ENCODE data around the gene SKI.
"Not testable (repeated sequence)": the region's sequence is repeated elsewhere in the genome, so short reads cannot be mapped to it uniquely, and the experiment has no call there.

Gene SKI

GRCh38 chr1:2320006-2320405, 91.9 kb downstream of the SKI start:
- DNase-seq (ENCODE audit: low read depth in 2 of 2): no peak

DNA sequence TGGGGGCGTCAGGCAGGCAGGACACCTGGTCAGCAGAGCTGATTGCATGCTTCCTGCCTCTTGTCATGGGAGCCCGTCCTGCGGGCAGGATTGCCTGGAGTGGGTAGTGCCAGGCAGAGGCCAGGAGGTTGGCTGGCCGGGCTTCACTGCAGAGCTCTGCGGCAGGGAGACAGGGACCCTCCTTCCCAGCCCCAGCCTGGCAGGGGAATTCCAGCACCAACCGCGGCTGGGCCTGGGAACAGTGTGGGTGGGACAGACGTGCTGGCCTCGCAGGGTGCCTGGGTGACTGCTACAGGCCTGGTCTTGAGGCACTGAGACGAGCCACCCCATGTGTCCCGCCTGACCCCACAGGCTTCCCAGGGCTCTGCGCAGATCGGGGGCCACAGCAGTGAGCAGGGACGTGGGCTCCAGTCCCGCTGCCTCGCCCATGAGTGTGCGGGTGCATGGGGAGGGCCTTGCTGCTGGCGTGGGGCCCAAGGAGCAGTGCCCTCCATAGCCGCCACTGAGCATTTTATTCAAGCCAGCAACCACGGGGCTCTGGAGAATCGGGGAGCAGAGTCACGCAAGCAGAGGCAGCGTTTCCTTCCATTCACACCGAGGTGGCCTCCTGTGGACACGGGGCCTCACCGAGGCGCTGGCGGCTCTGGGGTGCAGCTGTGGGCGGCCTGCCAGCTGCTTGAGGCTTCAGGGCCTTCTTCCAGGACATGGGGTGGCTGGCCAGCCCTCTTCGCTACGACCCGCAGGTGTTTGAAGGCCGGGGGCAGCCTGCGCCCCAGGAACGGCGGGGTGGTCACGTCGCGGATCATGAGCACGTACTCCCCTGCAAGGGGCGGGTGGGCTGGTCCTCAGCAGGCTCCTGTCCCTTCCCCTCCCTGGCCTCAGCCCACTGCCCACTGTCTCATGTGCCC, 92.9 kb downstream of the SKI start:
- no peak for DNase-seq (ENCODE audit: low read depth in 2 of 2)

DNA sequence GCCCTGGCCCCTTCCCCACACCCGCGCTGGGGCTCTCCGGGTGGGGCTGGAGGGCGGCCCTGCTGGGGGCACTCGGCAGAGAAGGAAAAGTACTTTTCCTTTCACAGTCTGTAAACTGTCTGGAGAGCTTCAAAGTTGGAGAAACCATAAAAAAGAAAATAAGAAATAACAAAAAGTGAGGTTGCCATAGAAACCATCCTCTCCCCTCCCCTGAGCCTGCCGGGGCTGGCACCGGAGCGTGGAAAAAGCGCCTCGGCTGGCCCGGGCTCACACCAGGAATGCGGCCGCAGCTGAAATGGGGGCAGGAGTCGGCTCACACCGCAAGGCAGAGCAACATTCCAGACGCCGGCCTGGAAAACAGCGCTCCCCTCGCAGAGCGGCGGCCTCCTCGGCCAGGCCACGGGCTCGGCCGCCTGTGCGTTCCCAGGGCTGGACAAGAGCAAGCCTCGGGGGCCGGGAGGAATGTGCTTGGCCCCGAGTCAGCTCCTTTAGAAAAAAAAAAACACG, 94.0 kb downstream of the SKI start:
- no peak for DNase-seq (ENCODE audit: low read depth in 2 of 2)

DNA sequence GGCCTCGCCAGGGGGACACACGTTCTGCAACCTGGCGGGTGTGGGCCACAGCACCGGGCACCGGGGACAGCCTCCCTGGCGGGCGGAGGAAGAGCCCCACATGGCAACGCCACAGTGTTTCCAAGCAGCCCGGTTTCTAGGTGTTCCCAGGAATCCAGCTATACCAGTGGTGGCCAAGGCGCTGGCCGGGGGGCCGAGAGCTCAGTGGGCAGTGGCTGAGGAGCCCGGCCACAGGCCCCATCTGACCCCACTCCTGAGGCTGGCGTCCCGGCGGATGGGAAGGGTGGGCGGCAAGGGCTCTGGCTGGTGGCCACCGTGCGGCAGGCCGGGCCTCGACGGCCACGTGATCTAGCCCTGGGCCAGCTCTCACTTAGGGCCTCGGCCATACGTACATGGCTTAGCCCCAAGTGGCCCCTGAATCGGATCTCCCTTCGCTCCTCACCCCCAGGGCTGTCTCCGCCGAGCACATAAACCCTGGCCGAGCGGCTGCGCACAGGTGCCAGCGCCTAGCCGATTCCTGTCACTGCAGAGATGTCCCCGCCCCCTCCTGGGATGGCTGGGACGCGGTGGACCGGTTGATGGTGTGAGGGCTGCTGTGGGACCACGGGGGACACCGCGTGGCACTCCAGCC, 94.6 kb downstream of the SKI start:
- DNase-seq (ENCODE audit: low read depth in 2 of 2): no peak

DNA sequence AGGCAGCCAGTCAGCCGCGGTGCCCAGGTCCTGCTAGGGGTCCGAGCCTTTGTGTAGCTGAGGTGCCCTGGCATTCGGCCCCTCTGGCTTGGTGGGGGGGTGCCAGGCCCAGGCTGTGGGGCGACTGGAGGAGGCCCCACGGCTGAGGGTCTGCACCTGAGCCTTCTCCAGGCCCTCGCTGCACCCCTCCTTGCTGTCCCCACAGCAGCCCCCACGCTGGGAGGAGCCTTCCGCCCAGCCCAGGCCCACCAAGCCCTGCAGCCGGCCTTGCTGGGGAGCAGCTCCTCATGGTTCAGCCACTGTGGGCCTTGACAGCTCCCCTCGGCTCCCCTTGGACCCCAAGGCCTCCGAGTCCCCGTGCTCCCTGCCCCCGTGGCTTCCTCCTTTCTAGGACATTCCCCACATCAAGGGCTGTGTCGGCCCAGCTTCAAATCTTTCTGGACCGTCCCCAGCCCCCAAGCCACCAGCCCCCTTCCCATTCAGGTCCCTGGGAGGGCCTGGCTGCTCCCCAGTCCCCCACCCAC, 95.4 kb downstream of the SKI start:
- no peak for DNase-seq (ENCODE audit: low read depth in 2 of 2)

- no peak for DNase-seq (ENCODE audit: low read depth in 2 of 2)
Observed at GRCh38 chr1:2324553-2325366, 96.6 kb downstream of the SKI start.

GRCh38 chr1:2326524-2326923, 98.4 kb downstream of the SKI start:
- DNase-seq (ENCODE audit: low read depth in 2 of 2): no peak

DNA sequence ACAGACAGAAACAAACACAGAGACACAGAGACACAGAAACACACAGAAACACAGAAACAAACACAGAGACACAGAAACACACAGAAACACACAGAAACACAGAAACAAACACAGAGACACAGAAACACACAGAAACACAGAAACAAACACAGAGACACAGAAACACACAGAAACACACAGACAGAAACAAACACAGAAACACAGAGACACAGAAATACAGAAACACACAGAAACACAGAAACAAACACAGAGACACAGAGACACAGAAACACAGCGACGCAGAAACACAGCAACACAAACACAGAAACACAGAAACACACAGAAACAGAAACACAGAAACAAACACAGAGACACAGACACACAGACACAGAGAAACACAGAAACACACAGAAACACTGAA, 99.0 kb downstream of the SKI start:
- DNase-seq (ENCODE audit: low read depth in 2 of 2): not testable (repeated sequence)

DNA sequence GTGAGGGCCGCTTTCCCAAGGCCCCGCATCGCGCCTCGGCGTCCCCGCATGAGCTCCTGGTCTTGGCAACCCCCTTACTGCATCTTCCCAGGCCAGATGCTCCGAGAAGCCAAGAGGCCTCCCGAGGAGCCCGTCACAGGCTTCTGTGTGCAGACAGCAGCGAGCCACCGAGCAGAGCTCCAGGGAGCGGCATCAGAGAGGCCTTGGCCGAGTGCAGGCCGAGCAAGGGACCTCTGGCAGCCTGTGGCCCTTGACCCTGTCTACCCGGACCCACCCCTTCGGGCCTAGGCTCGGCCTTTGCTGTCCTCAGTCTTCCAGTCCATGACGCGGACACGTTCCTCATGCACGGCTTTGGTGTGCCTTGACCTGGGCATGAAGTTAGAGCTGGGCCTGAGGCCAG, 99.7 kb downstream of the SKI start:
- no peak for DNase-seq (ENCODE audit: low read depth in 2 of 2)

DNA sequence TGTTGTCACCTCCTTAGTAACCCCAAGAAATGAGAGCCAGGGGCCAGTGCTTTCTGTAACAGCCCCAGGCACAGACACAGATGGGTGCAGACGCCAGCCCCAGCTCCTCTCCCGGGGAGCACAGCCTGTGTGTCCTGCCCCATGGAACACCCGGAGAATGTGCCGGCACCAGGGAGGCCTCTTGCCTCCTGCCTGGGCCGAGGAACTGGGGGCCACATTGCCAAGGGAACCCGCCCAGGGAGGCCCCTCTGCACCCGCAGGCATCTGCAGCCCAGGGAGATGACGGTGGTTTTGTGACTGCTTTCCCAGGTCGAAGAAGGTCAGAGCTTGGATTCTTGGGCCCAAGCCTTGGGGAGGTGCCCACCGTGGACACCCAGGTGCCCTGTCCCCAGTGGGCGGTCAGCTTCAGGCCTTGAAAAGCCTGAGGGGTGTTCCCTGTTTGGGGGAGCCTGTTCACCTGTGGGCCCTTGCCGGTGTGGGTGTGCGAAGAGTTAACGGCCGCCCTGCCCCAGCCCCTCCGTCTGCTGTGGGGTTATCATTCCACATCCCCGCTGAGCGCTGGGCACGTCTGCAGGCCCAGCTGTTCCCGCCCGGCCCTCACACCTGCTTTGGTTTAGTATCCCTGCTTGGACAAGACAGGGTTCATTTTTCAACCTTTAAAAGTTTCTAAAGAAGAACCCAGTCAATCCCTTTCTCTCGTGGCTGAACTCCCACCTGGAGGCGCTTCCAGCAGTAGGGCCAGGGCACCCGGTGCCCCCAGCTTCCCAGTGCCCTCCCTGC, 100.7 kb downstream of the SKI start:
- no peak for DNase-seq (ENCODE audit: low read depth in 2 of 2)

GRCh38 chr1:2330035-2330434, 101.9 kb downstream of the SKI start:
- no peak for DNase-seq (ENCODE audit: low read depth in 2 of 2)

DNA sequence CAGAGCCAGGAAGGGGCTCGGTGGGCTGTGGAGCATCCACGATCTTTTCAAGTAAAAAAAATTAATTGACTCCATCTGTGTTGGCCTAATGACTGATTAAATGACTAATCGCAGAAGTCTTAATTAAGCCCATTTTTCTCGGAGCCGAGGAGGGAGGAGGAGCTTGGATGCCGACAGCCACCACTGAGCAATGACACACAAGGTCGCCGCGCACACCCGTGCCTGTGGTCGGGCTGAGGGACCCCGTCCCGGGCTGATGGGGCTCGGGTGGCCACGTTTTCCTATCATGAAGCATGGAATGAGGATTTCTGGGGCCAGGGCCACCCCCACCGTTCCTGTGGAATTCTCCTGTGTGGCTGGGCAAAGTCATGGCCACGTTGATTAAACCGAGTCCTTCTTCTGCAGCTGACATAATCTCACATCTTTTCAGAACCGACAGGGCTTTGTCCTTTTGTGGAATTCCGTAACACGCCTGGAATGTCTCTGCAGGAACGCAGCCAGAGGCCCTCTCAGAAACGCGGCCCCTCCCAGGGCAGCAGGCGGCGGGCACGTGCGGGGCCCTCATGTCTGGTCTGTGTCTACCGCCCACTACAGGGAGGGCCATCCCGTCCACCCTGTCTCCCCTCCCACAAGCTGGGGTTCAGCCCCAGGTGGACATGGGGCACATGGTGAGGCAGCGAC, 102.5 kb downstream of the SKI start:
- DNase-seq (ENCODE audit: low read depth in 2 of 2): no peak

DNA sequence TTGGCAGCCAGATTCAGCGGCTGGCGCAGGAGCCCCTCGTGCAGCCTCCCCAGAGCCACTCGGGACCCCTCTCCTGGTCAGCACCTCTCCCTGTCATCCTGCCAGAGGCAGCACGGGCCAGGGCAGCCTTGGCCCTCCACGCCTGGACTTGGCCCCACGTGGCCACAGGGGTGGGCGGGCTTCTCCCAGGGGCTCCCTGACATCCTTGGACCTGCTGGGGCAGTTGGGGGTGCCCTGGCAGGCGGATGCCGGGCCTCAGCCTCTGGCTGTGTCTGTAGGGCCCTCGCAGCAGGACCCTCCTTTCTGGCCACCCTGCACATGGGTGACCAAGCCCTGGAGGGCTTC, 103.1 kb downstream of the SKI start:
- no peak for DNase-seq (ENCODE audit: low read depth in 2 of 2)

GRCh38 chr1:2331580-2331979, 103.5 kb downstream of the SKI start:
- not testable (repeated sequence) for DNase-seq (ENCODE audit: low read depth in 2 of 2)

GRCh38 chr1:2334366-2334765, 106.2 kb downstream of the SKI start:
- no peak for DNase-seq (ENCODE audit: low read depth in 2 of 2)

- no peak for DNase-seq (ENCODE audit: low read depth in 2 of 2)
Observed at GRCh38 chr1:2334883-2335534, 106.9 kb downstream of the SKI start.

DNA sequence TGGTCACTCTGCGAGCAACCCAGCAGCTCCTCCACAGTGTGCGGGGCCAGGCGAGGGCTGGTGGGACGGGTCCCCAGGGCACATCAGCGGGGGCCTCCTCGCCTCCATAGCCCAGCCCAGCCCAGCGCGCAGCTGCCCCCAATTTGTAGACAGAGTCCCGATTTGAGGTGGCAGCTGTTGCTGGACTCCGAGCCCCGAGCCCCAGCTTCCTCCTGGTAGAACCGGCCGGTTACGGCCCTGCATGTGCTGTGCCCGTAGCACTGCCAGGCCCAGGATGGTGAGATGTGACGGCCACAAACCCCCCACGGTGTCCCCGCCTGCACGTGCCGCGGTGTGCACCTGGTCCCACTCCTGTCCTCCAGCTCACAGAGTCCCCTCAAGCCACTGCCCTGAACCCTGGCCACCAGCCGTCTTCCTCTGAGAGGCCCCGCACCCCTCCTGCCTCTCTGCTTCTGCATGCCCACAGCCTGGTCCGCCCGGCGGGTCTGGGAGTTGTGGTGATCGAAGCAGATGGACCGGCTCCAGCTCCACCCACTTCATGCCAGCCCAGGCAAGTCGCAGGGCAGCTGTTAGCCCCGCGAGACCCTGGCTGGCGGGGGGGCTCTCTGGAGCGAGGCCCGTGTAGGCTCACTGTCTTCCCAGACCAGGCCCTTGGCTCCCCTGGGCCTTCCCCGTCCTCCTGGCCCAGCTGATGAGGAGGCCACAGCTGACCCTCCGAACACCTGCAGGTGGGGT, 107.8 kb downstream of the SKI start:
- DNase-seq (ENCODE audit: low read depth in 2 of 2): no peak

DNA sequence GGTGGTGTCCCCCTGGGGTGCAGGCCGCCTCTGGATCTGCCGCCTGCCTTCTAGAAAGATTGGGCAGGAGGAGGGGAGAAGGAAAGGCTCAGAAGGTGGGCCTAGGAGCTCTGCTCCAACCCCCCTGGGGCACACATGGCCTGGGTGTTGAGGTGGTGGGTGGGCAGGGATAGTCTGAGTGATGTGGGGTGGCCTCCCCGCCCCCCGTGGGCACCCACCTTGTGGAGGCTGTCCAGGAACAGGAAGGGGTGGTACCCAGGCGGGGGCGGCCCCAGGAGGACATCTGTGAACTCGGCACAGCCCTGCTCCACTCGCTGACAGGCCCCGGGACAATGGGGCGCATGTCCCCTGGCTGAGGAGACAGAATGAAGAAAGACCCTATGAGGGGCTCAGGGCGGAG, 108.4 kb downstream of the SKI start:
- DNase-seq (ENCODE audit: low read depth in 2 of 2): no peak

DNA sequence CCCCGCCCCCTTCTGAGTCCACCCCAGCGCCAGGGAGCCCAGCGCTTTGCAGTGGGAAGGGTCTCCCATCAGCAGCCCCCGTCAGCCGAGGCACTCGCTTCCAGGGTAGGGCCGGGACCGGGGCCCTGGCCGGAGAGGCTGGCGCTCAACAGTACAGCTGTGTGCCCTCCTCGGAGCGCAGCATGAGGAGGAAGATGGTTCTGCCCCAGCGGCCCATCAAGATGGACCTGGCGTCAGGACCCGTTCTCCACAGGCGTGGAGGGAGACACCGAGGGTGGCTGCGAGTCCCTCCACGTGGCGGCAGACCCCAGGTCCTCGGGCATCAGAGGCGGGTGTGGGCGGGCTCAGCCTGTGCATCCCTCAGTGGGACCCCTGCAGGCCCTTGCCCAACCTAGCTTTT, 109.0 kb downstream of the SKI start:
- no peak for DNase-seq (ENCODE audit: low read depth in 2 of 2)

- no peak for DNase-seq (ENCODE audit: low read depth in 2 of 2)
Observed at GRCh38 chr1:2337501-2337900, 109.4 kb downstream of the SKI start.
